ENCODE measurements around the gene NSUN6.

GRCh38 chr10:18563003-18563726 lies 88.2 kb downstream of the NSUN6 start:
- TF ChIP-seq POLR2A (IDR thresholded peaks at IDR 0.05; ENCODE audit: low read depth) (no peak), POLR2AphosphoS5 (IDR thresholded peaks at IDR 0.05) (no peak), CTCF (IDR thresholded peaks at IDR 0.05) (no peak)
